Mucosa of stomach (tissue), 1 donor: Measurements from ENCODE around the gene NID2.

Experiments used
- H3K27me3 ChIP-seq: one replicate; pipeline ENCODE4 v1.7.0; 2013; ENCODE audit warnings: mild to moderate bottlenecking, low read length; ENCODE audit not compliant: control insufficient read depth, insufficient read depth
- H3K36me3 ChIP-seq: one replicate; pipeline ENCODE4 v1.7.0; 2013; ENCODE audit warnings: low read length; ENCODE audit not compliant: control insufficient read depth, insufficient read depth
- H3K4me1 ChIP-seq: one replicate; pipeline ENCODE4 v1.7.0; 2013; ENCODE audit warnings: mild to moderate bottlenecking, low read length; ENCODE audit not compliant: control insufficient read depth, insufficient read depth
- H3K4me3 ChIP-seq: one replicate; pipeline ENCODE4 v1.7.0; 2013; ENCODE audit warnings: low read length
- H3K9ac ChIP-seq: one replicate; pipeline ENCODE4 v1.7.0; 2013; ENCODE audit warnings: mild to moderate bottlenecking, low read length, moderate library complexity
- H3K9me3 ChIP-seq: one replicate; pipeline ENCODE4 v1.7.0; 2013; ENCODE audit warnings: mild to moderate bottlenecking, low read length, moderate library complexity; ENCODE audit not compliant: control insufficient read depth
- donor health status: Pancreatic carcinoma.

Gene NID2

DNA sequence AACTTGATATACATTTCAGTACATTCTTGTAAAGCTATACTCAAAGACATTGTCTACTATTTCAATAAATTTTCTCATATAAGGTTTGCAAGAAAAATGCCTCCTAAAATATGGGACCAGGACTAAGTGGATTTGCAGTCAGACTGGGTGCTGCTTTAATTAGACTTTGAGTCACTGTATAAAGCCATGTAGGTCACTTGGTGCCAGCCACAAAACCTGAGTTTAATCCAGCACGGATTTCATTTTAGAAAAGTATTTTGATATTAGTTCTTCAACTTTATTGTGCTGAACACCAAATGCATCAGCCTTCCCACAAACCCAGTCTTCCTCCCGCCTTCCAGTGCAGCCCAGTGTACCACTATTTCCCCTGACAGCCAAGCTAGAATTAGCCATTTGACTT lies 9.9 kb upstream of the NID2 start:
- H3K9ac ChIP-seq, result no peak overlapping the region
- H3K4me1 ChIP-seq, result peaks cover 4% of the 10 kb centered on the region
- H3K9me3 ChIP-seq, result no peaks in the 10 kb centered on the region
- no peak overlapping the region for H3K4me3 ChIP-seq
- no peaks in the 10 kb centered on the region for H3K27me3 ChIP-seq
- H3K36me3 ChIP-seq, result no peaks in the 10 kb centered on the region

DNA sequence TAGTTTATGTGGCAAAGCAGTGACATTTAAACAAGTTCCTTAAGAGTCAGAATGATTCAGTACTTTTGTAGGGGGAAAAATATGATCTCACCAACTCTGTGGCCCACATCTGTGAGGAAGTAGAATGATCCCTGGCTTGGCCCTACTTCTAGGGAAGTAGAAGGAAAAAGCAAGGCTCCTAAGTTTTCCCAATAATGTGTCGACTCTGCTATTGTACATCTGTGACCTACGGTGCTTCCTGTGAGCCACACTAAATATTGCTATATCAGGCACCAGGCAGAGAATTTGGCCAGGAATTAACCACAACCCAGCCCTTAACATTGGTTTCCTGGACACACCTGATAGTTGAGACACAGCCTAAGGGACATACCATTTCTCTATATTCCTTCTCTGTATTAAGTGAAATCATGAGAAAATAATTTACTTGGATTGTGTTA lies 9.3 kb upstream of the NID2 start:
- Histone ChIP-seq H3K4me3 (no peak overlapping the region), H3K9ac (no peak overlapping the region), H3K9me3 (no peaks in the 10 kb centered on the region), H3K4me1 (peaks cover 4% of the 10 kb centered on the region), H3K36me3 (no peaks in the 10 kb centered on the region), H3K27me3 (no peaks in the 10 kb centered on the region)

DNA sequence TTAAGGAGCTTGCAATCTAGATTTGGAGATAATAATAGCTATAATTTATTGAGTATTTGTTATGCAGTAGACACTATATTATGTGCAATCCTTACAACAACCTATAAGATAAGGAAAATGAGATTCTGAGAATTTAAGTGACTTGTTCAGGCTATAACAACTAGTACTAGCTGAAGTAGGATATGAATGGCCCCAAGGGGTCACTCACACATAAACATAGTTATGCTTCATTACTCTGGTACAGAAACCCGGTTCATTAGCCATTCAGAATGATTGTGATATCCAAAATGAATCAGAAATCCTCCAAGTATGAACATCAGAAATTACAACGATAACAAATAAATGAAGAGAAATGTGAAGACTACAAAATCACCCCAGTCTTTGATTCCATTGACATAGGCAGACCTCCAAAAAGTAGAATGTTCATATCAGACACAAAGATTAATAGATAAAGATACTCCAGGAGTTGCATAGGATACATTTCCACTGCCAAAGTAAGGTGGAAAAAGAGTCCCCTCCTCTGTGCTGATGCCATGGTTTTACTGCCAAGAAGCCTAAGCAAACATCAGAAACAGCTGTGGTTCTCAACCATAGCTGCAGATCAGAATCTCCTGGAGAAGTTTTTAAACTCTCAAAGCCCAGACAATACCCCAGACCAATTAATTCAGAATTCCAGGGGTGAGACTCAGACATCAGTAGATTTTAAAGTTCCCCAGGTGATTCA lies 8.6 kb upstream of the NID2 start:
- Histone ChIP-seq H3K4me1 (peaks cover 4% of the 10 kb centered on the region), H3K9me3 (no peaks in the 10 kb centered on the region), H3K36me3 (no peaks in the 10 kb centered on the region), H3K4me3 (no peak overlapping the region), H3K27me3 (peaks cover 3% of the 10 kb centered on the region), H3K9ac (no peak overlapping the region)

DNA sequence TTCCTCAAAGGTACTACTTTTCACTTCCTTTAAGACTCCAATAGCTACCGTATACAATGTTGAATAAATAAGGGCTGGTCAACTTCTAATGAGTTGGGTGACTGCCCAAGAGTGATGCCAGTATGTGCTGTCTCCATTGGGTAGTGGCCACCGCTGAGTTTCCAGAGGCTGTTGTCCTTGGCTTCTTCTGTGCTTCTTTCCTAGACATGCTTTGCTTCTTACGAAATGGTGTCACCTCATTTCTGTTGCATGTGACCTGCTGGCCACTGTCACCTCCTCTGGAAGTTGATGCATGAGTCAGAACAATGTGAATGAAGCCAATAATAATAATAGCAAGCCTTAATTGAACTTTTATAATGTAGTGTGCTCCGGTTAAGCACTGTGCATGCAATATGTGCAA lies 7.5 kb upstream of the NID2 start:
- Histone ChIP-seq H3K27me3 (peaks cover 10% of the 10 kb centered on the region), H3K9ac (no peak overlapping the region), H3K4me3 (no peak overlapping the region), H3K36me3 (no peaks in the 10 kb centered on the region), H3K4me1 (peaks cover 3% of the 10 kb centered on the region), H3K9me3 (no peaks in the 10 kb centered on the region)

DNA sequence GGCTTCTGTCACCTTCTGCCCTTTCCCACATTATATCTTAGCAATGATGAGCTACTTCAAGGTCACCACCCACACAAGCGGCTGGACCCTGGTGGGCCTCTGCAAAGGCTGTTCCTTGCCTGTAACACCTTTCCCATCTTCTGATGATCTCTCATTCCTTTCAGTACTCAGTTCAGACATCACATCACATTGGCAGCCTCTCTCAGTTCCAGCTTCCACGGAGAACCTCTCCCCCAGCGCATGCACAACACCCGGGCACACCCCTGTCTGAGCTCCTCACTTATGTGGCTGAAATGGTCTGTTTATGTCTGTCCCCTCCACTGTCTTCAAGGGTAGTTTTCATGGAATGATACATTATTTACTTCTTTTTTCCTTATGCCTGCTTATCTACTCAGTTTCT lies 6.5 kb upstream of the NID2 start:
- H3K9me3 ChIP-seq, result no peaks in the 10 kb centered on the region
- H3K4me3 ChIP-seq, result no peak overlapping the region
- H3K9ac ChIP-seq, result no peak overlapping the region
- H3K4me1 ChIP-seq, result no peaks in the 10 kb centered on the region
- no peaks in the 10 kb centered on the region for H3K36me3 ChIP-seq
- peaks cover 19% of the 10 kb centered on the region for H3K27me3 ChIP-seq

- Histone ChIP-seq H3K4me1 (peaks cover 15% of the 10 kb centered on the region), H3K27me3 (peaks cover 38% of the 10 kb centered on the region), H3K9ac (no peak overlapping the region), H3K9me3 (no peaks in the 10 kb centered on the region), H3K4me3 (no peak overlapping the region), H3K36me3 (no peaks in the 10 kb centered on the region)
These were observed 4.4 kb upstream of the NID2 start for GRCh38 chr14:52073251-52073650.

GRCh38 chr14:52072266-52072780 lies 3.5 kb upstream of the NID2 start:
- peaks cover 24% of the 10 kb centered on the region for H3K4me1 ChIP-seq
- peaks cover 47% of the 10 kb centered on the region for H3K27me3 ChIP-seq
- H3K4me3 ChIP-seq, result no peak overlapping the region
- no peaks in the 10 kb centered on the region for H3K36me3 ChIP-seq
- no peaks in the 10 kb centered on the region for H3K9me3 ChIP-seq
- no peak overlapping the region for H3K9ac ChIP-seq

DNA sequence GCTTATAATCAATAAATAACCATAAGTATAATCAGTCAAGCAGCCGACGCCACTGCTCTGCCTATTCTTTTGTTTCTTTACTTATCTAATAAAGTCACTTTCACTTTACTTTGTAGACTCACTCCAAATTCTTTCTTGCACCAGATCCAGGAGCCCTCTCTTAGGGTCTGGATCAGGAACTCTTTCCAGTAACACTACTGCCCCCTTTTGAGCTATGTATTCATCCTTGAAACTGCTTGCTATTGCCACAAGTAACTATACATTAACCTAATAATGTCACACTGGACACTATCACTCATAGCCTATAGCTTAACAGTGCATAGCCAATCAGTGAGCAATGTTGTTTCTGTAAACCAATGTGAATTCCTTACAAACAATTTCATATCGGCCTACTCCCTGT lies 2.8 kb upstream of the NID2 start:
- H3K4me3 ChIP-seq, result no peak overlapping the region
- H3K36me3 ChIP-seq, result no peaks in the 10 kb centered on the region
- peaks cover 24% of the 10 kb centered on the region for H3K4me1 ChIP-seq
- peaks cover 51% of the 10 kb centered on the region for H3K27me3 ChIP-seq
- H3K9me3 ChIP-seq, result no peaks in the 10 kb centered on the region
- H3K9ac ChIP-seq, result no peak overlapping the region

DNA sequence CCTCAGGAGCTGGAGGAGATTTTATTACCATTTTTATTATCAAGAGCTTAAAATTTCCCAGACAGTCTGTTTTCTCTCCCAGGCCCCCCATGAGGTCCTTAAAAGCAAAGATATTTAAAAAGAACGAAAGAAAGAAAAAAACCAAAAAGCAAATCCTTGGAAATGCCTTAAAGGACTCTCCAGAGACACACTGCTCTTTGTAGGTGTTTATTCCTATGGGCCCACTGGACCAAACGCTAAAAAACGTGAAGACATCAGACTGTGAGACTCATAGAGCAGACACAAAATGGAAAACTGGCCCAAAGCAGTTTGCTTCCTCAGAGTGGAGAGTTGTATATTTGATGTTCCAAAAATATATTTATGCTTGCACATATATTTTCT lies 1.2 kb upstream of the NID2 start:
- Histone ChIP-seq H3K27me3 (peaks cover 51% of the 10 kb centered on the region), H3K9me3 (no peaks in the 10 kb centered on the region), H3K9ac (no peak overlapping the region), H3K36me3 (no peaks in the 10 kb centered on the region), H3K4me3 (no peak overlapping the region), H3K4me1 (peaks cover 24% of the 10 kb centered on the region)

GRCh38 chr14:52069307-52070050 lies 620 bp upstream of the NID2 start:
- Histone ChIP-seq H3K36me3 (no peaks in the 10 kb centered on the region), H3K27me3 (peaks cover 51% of the 10 kb centered on the region), H3K9ac (peak overlapping the region; percentile 32), H3K9me3 (no peaks in the 10 kb centered on the region), H3K4me1 (peaks cover 24% of the 10 kb centered on the region), H3K4me3 (peak overlapping the region; percentile 33)

GRCh38 chr14:52067873-52068614 lies 815 bp downstream of the NID2 start:
- peaks cover 51% of the 10 kb centered on the region for H3K27me3 ChIP-seq
- peak overlapping the region; percentile 48 for H3K9ac ChIP-seq
- H3K4me1 ChIP-seq, result peaks cover 24% of the 10 kb centered on the region
- H3K4me3 ChIP-seq, result peak overlapping the region; percentile 33
- no peaks in the 10 kb centered on the region for H3K9me3 ChIP-seq
- H3K36me3 ChIP-seq, result no peaks in the 10 kb centered on the region

GRCh38 chr14:52064174-52064573 lies 4.7 kb downstream of the NID2 start:
- Histone ChIP-seq H3K4me3 (no peak overlapping the region), H3K27me3 (peaks cover 22% of the 10 kb centered on the region), H3K9me3 (no peaks in the 10 kb centered on the region), H3K36me3 (no peaks in the 10 kb centered on the region), H3K4me1 (peaks cover 18% of the 10 kb centered on the region), H3K9ac (no peak overlapping the region)
